ENCODE measurements around the gene ZFYVE26.

- no peak for TF ChIP-seq EZH2 (IDR thresholded peaks at IDR 0.05)
- TF ChIP-seq POLR2AphosphoS5 (IDR thresholded peaks at IDR 0.05; ENCODE audit: borderline replicate concordance, low read depth, low read length): no peak
These were observed 17.7 kb downstream of the ZFYVE26 start for GRCh38 chr14:67798731-67799130.
